ENCODE measurements around the gene DTWD2. TPM values are rescaled to one million over a fixed set of nuclear protein-coding genes. Genes with fewer than 3 reads are reported as not detected.

Gene DTWD2
- total RNA-seq, 1 donor = 11.6 TPM

DNA sequence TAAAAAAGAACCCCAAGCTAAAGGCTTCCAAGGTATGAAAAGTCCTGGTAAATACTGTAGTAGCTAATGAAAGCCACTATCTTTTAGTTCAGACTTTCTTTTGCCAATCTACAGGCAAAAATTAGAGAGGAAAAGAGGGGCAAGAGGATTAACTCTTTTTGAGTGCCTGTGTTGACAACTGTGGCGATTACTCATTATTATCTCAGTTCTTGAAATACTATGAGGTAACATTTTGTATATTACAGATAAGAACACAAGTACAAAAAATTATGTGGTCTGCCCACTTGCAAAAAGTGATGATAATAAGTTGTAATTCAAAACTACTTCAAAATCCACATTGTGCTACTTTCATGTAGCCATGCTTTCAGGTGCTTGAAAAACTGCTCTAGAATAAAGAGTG is 144.0 kb downstream of the DTWD2 start:
- Histone ChIP-seq H3K36me3 (ENCODE audit: insufficient read depth, low read length) (no peaks in the 10 kb centered on the region), H3K9me3 (ENCODE audit: low read depth, low read length) (no peaks in the 10 kb centered on the region), H2AFZ (ENCODE audit: low read length) (no peak overlapping the region), H3K4me3 (ENCODE audit: insufficient read depth, low read length) (no peak overlapping the region), H3K27ac (ENCODE audit: low read depth, low read length) (no peak overlapping the region), H3K4me2 (ENCODE audit: insufficient read depth, low read length) (no peak overlapping the region), H3K4me1 (ENCODE audit: insufficient read depth, low read length) (no peaks in the 10 kb centered on the region), H3K79me2 (ENCODE audit: insufficient read depth, low read length) (no peaks in the 10 kb centered on the region), H3K27me3 (ENCODE audit: insufficient read depth, low read length) (no peaks in the 10 kb centered on the region), H4K20me1 (ENCODE audit: insufficient read depth, low read length) (no peaks in the 10 kb centered on the region)
- DNase-seq (ENCODE audit: insufficient read length, low spot score, missing footprints) = no peak
- TF ChIP-seq, protein P1, sequence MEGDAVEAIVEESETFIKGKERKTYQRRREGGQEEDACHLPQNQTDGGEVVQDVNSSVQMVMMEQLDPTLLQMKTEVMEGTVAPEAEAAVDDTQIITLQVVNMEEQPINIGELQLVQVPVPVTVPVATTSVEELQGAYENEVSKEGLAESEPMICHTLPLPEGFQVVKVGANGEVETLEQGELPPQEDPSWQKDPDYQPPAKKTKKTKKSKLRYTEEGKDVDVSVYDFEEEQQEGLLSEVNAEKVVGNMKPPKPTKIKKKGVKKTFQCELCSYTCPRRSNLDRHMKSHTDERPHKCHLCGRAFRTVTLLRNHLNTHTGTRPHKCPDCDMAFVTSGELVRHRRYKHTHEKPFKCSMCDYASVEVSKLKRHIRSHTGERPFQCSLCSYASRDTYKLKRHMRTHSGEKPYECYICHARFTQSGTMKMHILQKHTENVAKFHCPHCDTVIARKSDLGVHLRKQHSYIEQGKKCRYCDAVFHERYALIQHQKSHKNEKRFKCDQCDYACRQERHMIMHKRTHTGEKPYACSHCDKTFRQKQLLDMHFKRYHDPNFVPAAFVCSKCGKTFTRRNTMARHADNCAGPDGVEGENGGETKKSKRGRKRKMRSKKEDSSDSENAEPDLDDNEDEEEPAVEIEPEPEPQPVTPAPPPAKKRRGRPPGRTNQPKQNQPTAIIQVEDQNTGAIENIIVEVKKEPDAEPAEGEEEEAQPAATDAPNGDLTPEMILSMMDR (IDR thresholded peaks at IDR 0.05; ENCODE audit: extremely low read depth, low read depth, low read length) = no peak

DNA sequence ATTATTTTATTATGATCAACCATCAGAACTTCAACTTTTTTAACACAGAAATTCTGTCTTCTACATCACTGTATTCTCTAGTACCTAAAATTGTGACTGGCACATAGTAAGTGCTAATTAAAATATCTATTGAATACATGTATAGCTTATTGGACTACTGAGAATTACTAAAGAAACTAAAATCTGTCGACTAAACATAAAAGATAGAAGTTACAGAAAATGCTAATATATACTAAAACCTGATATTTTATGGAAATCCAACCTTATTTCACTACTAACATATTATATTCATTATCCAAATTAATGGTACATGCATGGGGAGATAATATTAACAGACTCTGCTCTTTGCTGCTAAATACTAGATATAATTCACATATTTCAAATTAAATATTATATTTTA is 153.6 kb downstream of the DTWD2 start:
- H3K79me2 ChIP-seq (ENCODE audit: insufficient read depth, low read length) = no peaks in the 10 kb centered on the region
- no peak overlapping the region for H3K4me3 ChIP-seq (ENCODE audit: insufficient read depth, low read length)
- H3K27me3 ChIP-seq (ENCODE audit: insufficient read depth, low read length) = no peaks in the 10 kb centered on the region
- no peaks in the 10 kb centered on the region for H3K4me1 ChIP-seq (ENCODE audit: insufficient read depth, low read length)
- no peaks in the 10 kb centered on the region for H3K36me3 ChIP-seq (ENCODE audit: insufficient read depth, low read length)
- DNase-seq (ENCODE audit: insufficient read length, low spot score, missing footprints) = no peak
- H3K27ac ChIP-seq (ENCODE audit: low read depth, low read length) = no peak overlapping the region
- H4K20me1 ChIP-seq (ENCODE audit: insufficient read depth, low read length) = no peaks in the 10 kb centered on the region
- H3K4me2 ChIP-seq (ENCODE audit: insufficient read depth, low read length) = no peak overlapping the region
- H3K9me3 ChIP-seq (ENCODE audit: low read depth, low read length) = no peaks in the 10 kb centered on the region
- no peak overlapping the region for H2AFZ ChIP-seq (ENCODE audit: low read length)
- TF ChIP-seq, protein P1 (IDR thresholded peaks at IDR 0.05; ENCODE audit: extremely low read depth, low read depth, low read length) = no peak

- Histone ChIP-seq H3K79me2 (ENCODE audit: insufficient read depth, low read length) (no peaks in the 10 kb centered on the region), H2AFZ (ENCODE audit: low read length) (no peak overlapping the region), H3K36me3 (ENCODE audit: insufficient read depth, low read length) (no peaks in the 10 kb centered on the region), H3K4me3 (ENCODE audit: insufficient read depth, low read length) (no peak overlapping the region), H3K27ac (ENCODE audit: low read depth, low read length) (no peak overlapping the region), H3K4me1 (ENCODE audit: insufficient read depth, low read length) (no peaks in the 10 kb centered on the region), H3K9me3 (ENCODE audit: low read depth, low read length) (no peaks in the 10 kb centered on the region), H4K20me1 (ENCODE audit: insufficient read depth, low read length) (no peaks in the 10 kb centered on the region), H3K27me3 (ENCODE audit: insufficient read depth, low read length) (no peaks in the 10 kb centered on the region), H3K4me2 (ENCODE audit: insufficient read depth, low read length) (no peak overlapping the region)
- TF ChIP-seq, protein P1 (IDR thresholded peaks at IDR 0.05; ENCODE audit: extremely low read depth, low read depth, low read length) = no peak
- DNase-seq (ENCODE audit: insufficient read length, low spot score, missing footprints) = no peak
These were observed 155.4 kb downstream of the DTWD2 start for GRCh38 chr5:118832974-118833373.

GRCh38 chr5:118825226-118825625 is 163.1 kb downstream of the DTWD2 start:
- TF ChIP-seq, protein P1 (IDR thresholded peaks at IDR 0.05; ENCODE audit: extremely low read depth, low read depth, low read length) = no peak
- Histone ChIP-seq H3K4me2 (ENCODE audit: insufficient read depth, low read length) (no peak overlapping the region), H3K27me3 (ENCODE audit: insufficient read depth, low read length) (no peaks in the 10 kb centered on the region), H3K4me1 (ENCODE audit: insufficient read depth, low read length) (no peaks in the 10 kb centered on the region), H3K9me3 (ENCODE audit: low read depth, low read length) (no peaks in the 10 kb centered on the region), H3K4me3 (ENCODE audit: insufficient read depth, low read length) (no peak overlapping the region), H2AFZ (ENCODE audit: low read length) (no peak overlapping the region), H3K36me3 (ENCODE audit: insufficient read depth, low read length) (no peaks in the 10 kb centered on the region), H3K79me2 (ENCODE audit: insufficient read depth, low read length) (no peaks in the 10 kb centered on the region), H4K20me1 (ENCODE audit: insufficient read depth, low read length) (no peaks in the 10 kb centered on the region), H3K27ac (ENCODE audit: low read depth, low read length) (no peak overlapping the region)
- DNase-seq (ENCODE audit: insufficient read length, low spot score, missing footprints) = no peak

All from osteoblast (primary cell).